HepG2 (cell line): ENCODE results near the gene PPARA.

Source experiments
- CEBPB ChIP-seq: IDR thresholded peaks from 2 replicates; pipeline ENCODE4 v1.6.1; 2011; ENCODE audit warnings: low read depth, low read length, improper control_type of control experiment, borderline replicate concordance
- CREB1 ChIP-seq, 2 experiments: fragments of 450-650 bp in 1 of 2; IDR thresholded peaks; 2 replicates each; pipeline ENCODE4 v1.6.1; 2016 to 2017; ENCODE audit warnings: control low read depth in 1 of 2, mild to moderate bottlenecking in 1 of 2, missing compliant biosample characterization in 1 of 2, missing genetic modification characterization in 1 of 2
- FOXM1 ChIP-seq: sonication (generic); formaldehyde crosslinking; IDR thresholded peaks from 2 replicates; pipeline ENCODE4 v1.5.0; 2020; ENCODE audit warnings: missing genetic modification reagents
- NFYC ChIP-seq: IDR thresholded peaks from 2 replicates; pipeline ENCODE4 v1.6.1; 2016; ENCODE audit warnings: missing genetic modification reagents, missing compliant biosample characterization
- NR3C1 ChIP-seq: sonication (generic); formaldehyde crosslinking; IDR thresholded peaks from 2 replicates; pipeline ENCODE4 v1.4.0; 2020; ENCODE audit warnings: missing genetic modification reagents
- POLR2A ChIP-seq, 2 experiments: IDR thresholded peaks; 2 replicates each; pipeline ENCODE4 v1.6.1; 2011; ENCODE audit warnings: low read depth in 2 of 2, low read length in 2 of 2, mild to moderate bottlenecking in 1 of 2, moderate library complexity in 1 of 2; ENCODE audit not compliant: insufficient read depth in 1 of 2
- XRCC5 ChIP-seq: fragments of 200-400 bp; formaldehyde crosslinking; optimal IDR thresholded peaks from 2 replicates; pipeline ENCODE3; 2017; ENCODE audit warnings: mild to moderate bottlenecking, low read length
- ZNF232 ChIP-seq: sonication (generic); formaldehyde crosslinking; IDR thresholded peaks from 2 replicates; pipeline ENCODE4 v1.4.0; 2020; ENCODE audit warnings: missing genetic modification reagents, borderline replicate concordance
- ZNF83 ChIP-seq: sonication (generic); formaldehyde crosslinking; IDR thresholded peaks from 2 replicates; pipeline ENCODE4 v1.4.0; 2020; ENCODE audit warnings: missing genetic modification reagents, mild to moderate bottlenecking, borderline replicate concordance
- TF ChIP-seq, protein P1 (sequence below): sonication (generic); formaldehyde crosslinking; IDR thresholded peaks from 2 replicates; pipeline ENCODE4 v1.4.0; 2020; ENCODE audit warnings: missing genetic modification reagents, borderline replicate concordance
- TF ChIP-seq, protein P2 (sequence below): sonication (generic); formaldehyde crosslinking; IDR thresholded peaks from 2 replicates; pipeline ENCODE4 v1.4.0; 2020; ENCODE audit warnings: missing genetic modification reagents
- TF ChIP-seq, protein P3 (sequence below): sonication (generic); formaldehyde crosslinking; IDR thresholded peaks from 2 replicates; pipeline ENCODE4 v1.5.1; 2020; ENCODE audit warnings: missing genetic modification reagents, mild to moderate bottlenecking, borderline replicate concordance

DNA sequence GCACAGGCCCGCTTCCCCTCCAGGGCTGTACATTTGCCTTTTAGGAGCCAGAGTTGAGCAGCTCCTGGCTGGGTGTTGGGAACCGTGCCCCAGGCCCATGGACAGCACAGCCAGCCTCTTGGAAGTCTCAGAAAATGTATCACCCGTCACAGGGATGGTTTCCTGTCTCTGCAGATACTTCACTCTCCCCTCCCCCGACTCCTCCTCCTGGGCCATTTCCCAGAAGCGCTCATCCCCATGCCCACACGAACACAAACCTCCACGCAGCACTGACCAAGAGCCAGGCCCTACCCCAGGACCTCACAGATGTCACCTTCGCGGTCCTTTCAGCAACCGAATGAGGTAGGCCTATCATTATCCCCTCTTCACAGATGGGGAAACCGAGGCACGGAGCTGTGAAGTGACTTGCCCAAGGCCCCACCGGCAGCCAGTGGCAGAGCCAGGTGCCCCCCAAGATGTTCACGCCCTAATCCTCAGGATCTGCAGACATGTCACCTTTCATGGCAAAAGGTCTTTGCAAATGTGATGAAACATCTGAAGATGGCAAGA is 13.0 kb upstream of the PPARA start:
- TF ChIP-seq CREB1 (IDR thresholded peaks at IDR 0.05), result no peak
- no peak for TF ChIP-seq CREB1 (CRISPR knock-in tag; IDR thresholded peaks at IDR 0.05)
- TF ChIP-seq, protein P1, sequence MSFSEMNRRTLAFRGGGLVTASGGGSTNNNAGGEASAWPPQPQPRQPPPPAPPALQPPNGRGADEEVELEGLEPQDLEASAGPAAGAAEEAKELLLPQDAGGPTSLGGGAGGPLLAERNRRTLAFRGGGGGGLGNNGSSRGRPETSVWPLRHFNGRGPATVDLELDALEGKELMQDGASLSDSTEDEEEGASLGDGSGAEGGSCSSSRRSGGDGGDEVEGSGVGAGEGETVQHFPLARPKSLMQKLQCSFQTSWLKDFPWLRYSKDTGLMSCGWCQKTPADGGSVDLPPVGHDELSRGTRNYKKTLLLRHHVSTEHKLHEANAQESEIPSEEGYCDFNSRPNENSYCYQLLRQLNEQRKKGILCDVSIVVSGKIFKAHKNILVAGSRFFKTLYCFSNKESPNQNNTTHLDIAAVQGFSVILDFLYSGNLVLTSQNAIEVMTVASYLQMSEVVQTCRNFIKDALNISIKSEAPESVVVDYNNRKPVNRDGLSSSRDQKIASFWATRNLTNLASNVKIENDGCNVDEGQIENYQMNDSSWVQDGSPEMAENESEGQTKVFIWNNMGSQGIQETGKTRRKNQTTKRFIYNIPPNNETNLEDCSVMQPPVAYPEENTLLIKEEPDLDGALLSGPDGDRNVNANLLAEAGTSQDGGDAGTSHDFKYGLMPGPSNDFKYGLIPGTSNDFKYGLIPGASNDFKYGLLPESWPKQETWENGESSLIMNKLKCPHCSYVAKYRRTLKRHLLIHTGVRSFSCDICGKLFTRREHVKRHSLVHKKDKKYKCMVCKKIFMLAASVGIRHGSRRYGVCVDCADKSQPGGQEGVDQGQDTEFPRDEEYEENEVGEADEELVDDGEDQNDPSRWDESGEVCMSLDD (CRISPR knock-in tag), result no peak
- TF ChIP-seq ZNF232 (CRISPR knock-in tag), result no peak
- TF ChIP-seq, protein P2, sequence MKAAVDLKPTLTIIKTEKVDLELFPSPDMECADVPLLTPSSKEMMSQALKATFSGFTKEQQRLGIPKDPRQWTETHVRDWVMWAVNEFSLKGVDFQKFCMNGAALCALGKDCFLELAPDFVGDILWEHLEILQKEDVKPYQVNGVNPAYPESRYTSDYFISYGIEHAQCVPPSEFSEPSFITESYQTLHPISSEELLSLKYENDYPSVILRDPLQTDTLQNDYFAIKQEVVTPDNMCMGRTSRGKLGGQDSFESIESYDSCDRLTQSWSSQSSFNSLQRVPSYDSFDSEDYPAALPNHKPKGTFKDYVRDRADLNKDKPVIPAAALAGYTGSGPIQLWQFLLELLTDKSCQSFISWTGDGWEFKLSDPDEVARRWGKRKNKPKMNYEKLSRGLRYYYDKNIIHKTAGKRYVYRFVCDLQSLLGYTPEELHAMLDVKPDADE (CRISPR knock-in tag), result no peak
- no peak for TF ChIP-seq NR3C1 (CRISPR knock-in tag)
- no peak for TF ChIP-seq FOXM1 (CRISPR knock-in tag)
- TF ChIP-seq CEBPB, result no peak
- TF ChIP-seq ZNF83 (CRISPR knock-in tag), result no peak
- no peak for TF ChIP-seq NFYC (CRISPR knock-in tag)
- TF ChIP-seq, protein P3, sequence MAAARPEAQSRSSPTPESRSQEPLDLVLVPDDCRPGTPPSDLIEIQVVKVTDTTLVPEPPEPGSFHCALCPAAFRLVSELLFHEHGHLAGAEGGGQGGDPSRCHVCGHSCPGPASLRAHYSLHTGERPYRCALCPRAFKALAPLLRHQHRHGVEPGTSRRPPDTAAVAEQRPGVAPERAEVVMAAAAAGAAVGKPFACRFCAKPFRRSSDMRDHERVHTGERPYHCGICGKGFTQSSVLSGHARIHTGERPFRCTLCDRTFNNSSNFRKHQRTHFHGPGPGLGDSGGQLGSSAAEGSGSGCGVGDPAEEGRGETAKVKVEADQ (CRISPR knock-in tag), result no peak
- no peak for TF ChIP-seq POLR2A (IDR thresholded peaks at IDR 0.05; ENCODE audit: insufficient read depth in 1 of 2, low read depth in 2 of 2, low read length in 2 of 2)
- no peak for TF ChIP-seq XRCC5
